ENCODE data around the gene EFNA1.
"Not testable (repeated sequence)": the region's sequence is repeated elsewhere in the genome, so short reads cannot be mapped to it uniquely, and the experiment has no call there.

EFNA1 gene

GRCh38 chr1:155162631-155163030 is 35.0 kb downstream of the EFNA1 start:
- DNase-seq, result not testable (repeated sequence)

- not testable (repeated sequence) for DNase-seq
Observed at GRCh38 chr1:155163785-155164184, 36.1 kb downstream of the EFNA1 start.

- not testable (repeated sequence) for DNase-seq
Observed at GRCh38 chr1:155164625-155165024, 36.9 kb downstream of the EFNA1 start.

GRCh38 chr1:155166051-155166470 is 38.4 kb downstream of the EFNA1 start:
- DNase-seq, result no peak

GRCh38 chr1:155166471-155167165 is 38.9 kb downstream of the EFNA1 start:
- peak; percentile 75 for DNase-seq

GRCh38 chr1:155167166-155168104 is 39.8 kb downstream of the EFNA1 start:
- peak; percentile 87 for DNase-seq

GRCh38 chr1:155168105-155168445 is 40.4 kb downstream of the EFNA1 start:
- DNase-seq, result not testable (repeated sequence)

GRCh38 chr1:155168456-155169210 is 41.0 kb downstream of the EFNA1 start:
- DNase-seq, result peak; percentile 42

- no peak for DNase-seq
Observed at GRCh38 chr1:155169541-155169940, 41.9 kb downstream of the EFNA1 start.

- no peak for DNase-seq
Observed at GRCh38 chr1:155170101-155170785, 42.6 kb downstream of the EFNA1 start.

GRCh38 chr1:155170806-155171205 is 43.1 kb downstream of the EFNA1 start:
- DNase-seq, result no peak

- no peak for DNase-seq
Observed at GRCh38 chr1:155171836-155172731, 44.4 kb downstream of the EFNA1 start.

- DNase-seq, result peak; percentile 95
Observed at GRCh38 chr1:155172732-155173477, 45.2 kb downstream of the EFNA1 start, which contains the start of gene KRTCAP2. KRTCAP2 (minus strand) TSS chr1:155173304; CDS start chr1:155173224, 80 bp downstream.

- peak; percentile 84 for DNase-seq
Observed at GRCh38 chr1:155173478-155174323, 46.0 kb downstream of the EFNA1 start, which contains the start of gene TRIM46. TRIM46 (plus strand) TSS chr1:155173849; CDS start chr1:155173967, 118 bp downstream.

- DNase-seq, result no peak
Observed at GRCh38 chr1:155174324-155175280, 46.9 kb downstream of the EFNA1 start.

- DNase-seq, result no peak
Observed at GRCh38 chr1:155175281-155175926, 47.7 kb downstream of the EFNA1 start.

- no peak for DNase-seq
Observed at GRCh38 chr1:155175927-155176371, 48.3 kb downstream of the EFNA1 start.

All from NCI-H2171 treated with DMSO at 0.1 percent for 48 hours (cell line).